ENCODE results near the gene PCDH9.
"Not testable (repeated sequence)": the region's sequence is repeated elsewhere in the genome, so short reads cannot be mapped to it uniquely, and the experiment has no call there.

PCDH9 gene

DNA sequence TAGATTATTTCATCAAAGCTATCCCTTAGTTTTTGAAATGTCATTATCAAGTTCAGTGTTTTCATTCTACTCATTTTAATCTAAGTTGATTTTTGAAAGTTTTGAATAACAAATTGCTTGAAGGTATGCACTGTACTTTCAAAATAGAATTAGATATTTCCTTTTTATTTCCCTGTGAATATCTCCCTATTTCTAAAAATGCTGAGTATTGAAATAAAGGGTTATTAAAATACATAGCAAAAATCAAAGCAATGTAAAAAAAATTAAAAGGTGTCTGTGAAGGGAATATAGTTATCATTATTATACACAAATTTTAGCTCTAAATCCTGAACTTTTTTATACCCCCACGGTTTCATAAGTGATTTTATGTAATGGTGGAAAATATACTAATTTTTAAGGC lies 967.8 kb downstream of the PCDH9 start:
- Histone ChIP-seq H3K9ac (ENCODE audit: low read length) (no peak overlapping the region), H3K27ac (ENCODE audit: low read depth, low read length) (no peak overlapping the region), H3F3A (ENCODE audit: insufficient read depth) (no peaks in the 10 kb centered on the region), H3K4me3 (ENCODE audit: insufficient read depth, low read length, poor library complexity, severe bottlenecking) (no peak overlapping the region), H3K9me2 (replicated peaks; ENCODE audit: insufficient read depth, low read length) (no peaks in the 10 kb centered on the region), H3K79me2 (ENCODE audit: insufficient read depth, low read length) (no peaks in the 10 kb centered on the region), H3K36me3 (ENCODE audit: low read length) (no peaks in the 10 kb centered on the region), H4K20me1 (ENCODE audit: low read depth, low read length) (no peaks in the 10 kb centered on the region), H3K9me3 (ENCODE audit: insufficient read depth, low read length) (no peaks in the 10 kb centered on the region), H3K4me2 (ENCODE audit: low read depth, low read length, poor library complexity, severe bottlenecking) (no peak overlapping the region), H2AFZ (ENCODE audit: low read depth, low read length, severe bottlenecking) (no peak overlapping the region), H3K27me3 (ENCODE audit: low read length) (no peaks in the 10 kb centered on the region)
- TF ChIP-seq, protein P1, sequence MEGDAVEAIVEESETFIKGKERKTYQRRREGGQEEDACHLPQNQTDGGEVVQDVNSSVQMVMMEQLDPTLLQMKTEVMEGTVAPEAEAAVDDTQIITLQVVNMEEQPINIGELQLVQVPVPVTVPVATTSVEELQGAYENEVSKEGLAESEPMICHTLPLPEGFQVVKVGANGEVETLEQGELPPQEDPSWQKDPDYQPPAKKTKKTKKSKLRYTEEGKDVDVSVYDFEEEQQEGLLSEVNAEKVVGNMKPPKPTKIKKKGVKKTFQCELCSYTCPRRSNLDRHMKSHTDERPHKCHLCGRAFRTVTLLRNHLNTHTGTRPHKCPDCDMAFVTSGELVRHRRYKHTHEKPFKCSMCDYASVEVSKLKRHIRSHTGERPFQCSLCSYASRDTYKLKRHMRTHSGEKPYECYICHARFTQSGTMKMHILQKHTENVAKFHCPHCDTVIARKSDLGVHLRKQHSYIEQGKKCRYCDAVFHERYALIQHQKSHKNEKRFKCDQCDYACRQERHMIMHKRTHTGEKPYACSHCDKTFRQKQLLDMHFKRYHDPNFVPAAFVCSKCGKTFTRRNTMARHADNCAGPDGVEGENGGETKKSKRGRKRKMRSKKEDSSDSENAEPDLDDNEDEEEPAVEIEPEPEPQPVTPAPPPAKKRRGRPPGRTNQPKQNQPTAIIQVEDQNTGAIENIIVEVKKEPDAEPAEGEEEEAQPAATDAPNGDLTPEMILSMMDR (IDR thresholded peaks at IDR 0.05; ENCODE audit: insufficient read depth, low read length, poor library complexity, severe bottlenecking) = no peak
- TF ChIP-seq EZH2phosphoT487 (conservative IDR thresholded peaks at IDR 0.05; ENCODE audit: low read length) = no peak

DNA sequence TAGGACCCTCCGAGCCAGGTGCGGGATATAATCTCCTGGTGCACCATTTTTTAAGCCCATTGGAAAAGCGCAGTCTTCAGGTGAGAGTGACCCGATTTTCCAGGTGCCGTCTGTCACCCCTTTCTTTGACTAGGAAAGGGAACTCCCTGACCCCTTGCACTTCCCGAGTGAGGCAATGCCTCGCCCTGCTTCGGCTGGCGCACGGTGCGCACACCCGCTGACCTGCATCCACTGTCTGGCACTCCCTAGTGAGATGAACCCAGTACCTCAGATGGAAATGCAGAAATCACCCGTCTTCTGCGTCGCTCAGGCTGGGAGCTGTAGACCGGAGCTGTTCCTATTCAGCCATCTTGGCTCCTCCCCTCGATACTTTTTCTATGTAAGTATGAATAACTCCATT lies 970.7 kb downstream of the PCDH9 start:
- not testable (repeated sequence) for H2AFZ ChIP-seq (ENCODE audit: low read depth, low read length, severe bottlenecking); H3K36me3 ChIP-seq (ENCODE audit: low read length); H3K9me3 ChIP-seq (ENCODE audit: insufficient read depth, low read length); H3K9me2 ChIP-seq (replicated peaks; ENCODE audit: insufficient read depth, low read length); H3K27ac ChIP-seq (ENCODE audit: low read depth, low read length); H4K20me1 ChIP-seq (ENCODE audit: low read depth, low read length); H3F3A ChIP-seq (ENCODE audit: insufficient read depth); H3K79me2 ChIP-seq (ENCODE audit: insufficient read depth, low read length); H3K4me2 ChIP-seq (ENCODE audit: low read depth, low read length, poor library complexity, severe bottlenecking); H3K9ac ChIP-seq (ENCODE audit: low read length); H3K4me3 ChIP-seq (ENCODE audit: insufficient read depth, low read length, poor library complexity, severe bottlenecking); H3K27me3 ChIP-seq (ENCODE audit: low read length)

All from SU-DHL-6 (cell line).